ENCODE data around the gene RNF103.
A peak's percentile ranks its signal among the peaks of the same experiment; 100 is the strongest.
"Not testable (repeated sequence)": the region's sequence is repeated elsewhere in the genome, so short reads cannot be mapped to it uniquely, and the experiment has no call there.

RNF103 gene

GRCh38 chr2:86671337-86671981 is 47.8 kb upstream of the RNF103 start (continued):
- TF ChIP-seq, protein P1, sequence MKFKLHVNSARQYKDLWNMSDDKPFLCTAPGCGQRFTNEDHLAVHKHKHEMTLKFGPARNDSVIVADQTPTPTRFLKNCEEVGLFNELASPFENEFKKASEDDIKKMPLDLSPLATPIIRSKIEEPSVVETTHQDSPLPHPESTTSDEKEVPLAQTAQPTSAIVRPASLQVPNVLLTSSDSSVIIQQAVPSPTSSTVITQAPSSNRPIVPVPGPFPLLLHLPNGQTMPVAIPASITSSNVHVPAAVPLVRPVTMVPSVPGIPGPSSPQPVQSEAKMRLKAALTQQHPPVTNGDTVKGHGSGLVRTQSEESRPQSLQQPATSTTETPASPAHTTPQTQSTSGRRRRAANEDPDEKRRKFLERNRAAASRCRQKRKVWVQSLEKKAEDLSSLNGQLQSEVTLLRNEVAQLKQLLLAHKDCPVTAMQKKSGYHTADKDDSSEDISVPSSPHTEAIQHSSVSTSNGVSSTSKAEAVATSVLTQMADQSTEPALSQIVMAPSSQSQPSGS (tag by site-specific recombination; IDR thresholded peaks at IDR 0.05; ENCODE audit: low read depth): no peak

DNA sequence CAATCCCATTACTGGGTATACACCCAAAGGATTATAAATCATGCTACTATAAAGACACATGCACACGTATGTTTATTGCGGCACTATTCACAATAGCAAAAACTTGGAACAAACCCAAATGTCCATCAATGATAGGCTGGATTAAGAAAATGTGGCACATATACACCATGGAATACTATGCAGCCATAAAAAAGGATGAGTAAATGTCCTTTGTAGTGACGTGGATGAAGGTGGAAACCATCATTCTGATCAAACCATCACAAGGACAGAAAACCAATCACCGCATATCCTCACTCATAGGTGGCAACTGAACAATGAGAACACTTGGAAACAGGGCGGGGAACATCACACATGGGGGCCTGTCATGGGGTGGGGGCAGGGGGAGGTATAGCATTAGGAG is 45.7 kb upstream of the RNF103 start:
- H3K9me3 ChIP-seq (ENCODE audit: control insufficient read depth, insufficient read depth, low read depth, low read length); H3K36me3 ChIP-seq (ENCODE audit: control insufficient read depth in 2 of 2, insufficient read depth in 1 of 2, low read length in 2 of 2); H3K4me1 ChIP-seq (ENCODE audit: control insufficient read depth, insufficient read depth, low read length); H3K27ac ChIP-seq (ENCODE audit: extremely low read depth, low read depth, low read length); H3K4me3 ChIP-seq (ENCODE audit: low read depth, low read length); POLR2A ChIA-PET; CTCF ChIA-PET: not testable (repeated sequence)
- TF ChIP-seq ZNF146 (tag by site-specific recombination; IDR thresholded peaks at IDR 0.05): peak; percentile 79; the same call in 1 of the 2 replicates

- POLR2A ChIA-PET: no interaction called here
These were observed 37.7 kb upstream of the RNF103 start for GRCh38 chr2:86661333-86661732.

GRCh38 chr2:86650188-86650587 is 26.5 kb upstream of the RNF103 start:
- Histone ChIP-seq H3K36me3 (ENCODE audit: control insufficient read depth in 2 of 2, insufficient read depth in 1 of 2, low read length in 2 of 2) (no peaks in the 10 kb centered on the region), H3K27ac (ENCODE audit: extremely low read depth, low read depth, low read length) (no peak overlapping the region), H3K4me3 (ENCODE audit: low read depth, low read length) (no peak overlapping the region), H3K4me1 (ENCODE audit: control insufficient read depth, insufficient read depth, low read length) (no peaks in the 10 kb centered on the region), H3K9me3 (ENCODE audit: control insufficient read depth, insufficient read depth, low read depth, low read length) (no peaks in the 10 kb centered on the region)
- TF ChIP-seq ZSCAN30 (tag by site-specific recombination; IDR thresholded peaks at IDR 0.05) (no peak), SETDB1 (IDR thresholded peaks at IDR 0.05; ENCODE audit: insufficient read length, low read length) (peak; percentile 86)
- ChIA-PET CTCF (interaction anchor here (0.6 kb wide), 1 partner anchor 424 kb away, joined by 4 read pairs; no protein-coding TSS in a partner anchor), POLR2A (no interaction called here)

More at GRCh38 chr2:86661333-86661732, 37.7 kb upstream of the RNF103 start:
- no peak overlapping the region for H3K27ac ChIP-seq (ENCODE audit: extremely low read depth, low read depth, low read length)
- CTCF ChIA-PET: no interaction called here
- TF ChIP-seq ZNF626 (tag by site-specific recombination; IDR thresholded peaks at IDR 0.05) (peak; percentile 89; the same call in 1 of the 2 replicates), ZNF529 (tag by site-specific recombination; IDR thresholded peaks at IDR 0.05; ENCODE audit: insufficient replicate concordance) (peak; percentile 44), ZNF549 (tag by site-specific recombination; IDR thresholded peaks at IDR 0.05) (peak; percentile 58), TRIM28 (IDR thresholded peaks at IDR 0.05; ENCODE audit: borderline replicate concordance, low read length) (peak; percentile 97), ZNF214 (tag by site-specific recombination; IDR thresholded peaks at IDR 0.05; ENCODE audit: borderline replicate concordance) (no peak), SETDB1 (IDR thresholded peaks at IDR 0.05; ENCODE audit: insufficient read length, low read length) (peak; percentile 95)
- TF ChIP-seq, protein P2, sequence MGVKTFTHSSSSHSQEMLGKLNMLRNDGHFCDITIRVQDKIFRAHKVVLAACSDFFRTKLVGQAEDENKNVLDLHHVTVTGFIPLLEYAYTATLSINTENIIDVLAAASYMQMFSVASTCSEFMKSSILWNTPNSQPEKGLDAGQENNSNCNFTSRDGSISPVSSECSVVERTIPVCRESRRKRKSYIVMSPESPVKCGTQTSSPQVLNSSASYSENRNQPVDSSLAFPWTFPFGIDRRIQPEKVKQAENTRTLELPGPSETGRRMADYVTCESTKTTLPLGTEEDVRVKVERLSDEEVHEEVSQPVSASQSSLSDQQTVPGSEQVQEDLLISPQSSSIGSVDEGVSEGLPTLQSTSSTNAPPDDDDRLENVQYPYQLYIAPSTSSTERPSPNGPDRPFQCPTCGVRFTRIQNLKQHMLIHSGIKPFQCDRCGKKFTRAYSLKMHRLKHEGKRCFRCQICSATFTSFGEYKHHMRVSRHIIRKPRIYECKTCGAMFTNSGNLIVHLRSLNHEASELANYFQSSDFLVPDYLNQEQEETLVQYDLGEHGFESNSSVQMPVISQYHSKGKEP (tag by site-specific recombination; IDR thresholded peaks at IDR 0.05): no peak
- no peaks in the 10 kb centered on the region; the same call in 1 of the 2 replicates for H3K9me3 ChIP-seq (ENCODE audit: control insufficient read depth, insufficient read depth, low read depth, low read length)
- no peaks in the 10 kb centered on the region for H3K36me3 ChIP-seq (ENCODE audit: control insufficient read depth in 2 of 2, insufficient read depth in 1 of 2, low read length in 2 of 2)
- no peaks in the 10 kb centered on the region for H3K4me1 ChIP-seq (ENCODE audit: control insufficient read depth, insufficient read depth, low read length)
- H3K4me3 ChIP-seq (ENCODE audit: low read depth, low read length): no peak overlapping the region

DNA sequence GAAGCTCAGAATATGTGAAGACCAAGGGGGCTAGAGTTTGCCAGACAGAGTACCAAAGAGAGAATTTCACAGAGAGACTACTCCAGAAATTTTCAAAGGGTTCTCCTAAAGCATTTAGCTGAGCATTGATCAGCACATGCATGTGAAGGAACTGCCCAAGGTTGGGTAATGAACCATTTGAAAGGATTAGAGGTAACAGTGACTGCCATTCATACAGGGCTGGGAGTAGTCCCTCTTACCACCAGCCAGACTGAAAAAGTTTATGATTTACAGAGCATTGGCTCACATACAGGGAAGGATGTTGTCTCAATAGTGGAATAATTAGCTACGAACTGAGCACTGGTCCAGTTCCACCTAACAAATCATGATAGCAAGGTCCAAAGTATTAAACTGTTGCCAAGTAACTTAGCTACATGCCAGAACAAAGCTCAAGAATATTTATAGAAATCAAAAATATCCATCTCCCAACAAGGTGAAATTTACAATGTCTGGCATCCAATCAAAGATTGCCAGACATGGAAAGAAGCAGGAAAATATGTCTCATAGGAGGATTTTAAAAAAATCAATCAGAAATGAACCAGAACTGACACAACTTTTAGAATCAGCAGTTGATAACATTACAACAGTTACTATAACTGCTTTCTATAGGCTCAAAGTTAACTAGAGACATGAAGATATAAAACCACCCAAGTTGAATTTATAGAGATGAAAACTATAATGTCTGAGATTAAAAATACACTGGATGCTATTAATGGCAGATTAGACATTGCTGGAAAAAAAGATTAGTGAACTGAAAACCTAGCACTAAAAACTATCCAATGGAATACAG is 25.7 kb upstream of the RNF103 start:
- ChIA-PET CTCF (no interaction called here), POLR2A (no interaction called here)
- H3K27ac ChIP-seq (ENCODE audit: extremely low read depth, low read depth, low read length): no peak overlapping the region
- H3K4me1 ChIP-seq (ENCODE audit: control insufficient read depth, insufficient read depth, low read length): no peaks in the 10 kb centered on the region
- no peaks in the 10 kb centered on the region for H3K9me3 ChIP-seq (ENCODE audit: control insufficient read depth, insufficient read depth, low read depth, low read length)
- H3K4me3 ChIP-seq (ENCODE audit: low read depth, low read length): no peak overlapping the region
- TF ChIP-seq ZNF26 (tag by site-specific recombination; IDR thresholded peaks at IDR 0.05) (0 out of 2 replicates have a peak, but pooled peaks have one; percentile 12), ZFP37 (tag by site-specific recombination; IDR thresholded peaks at IDR 0.05) (no peak)
- no peaks in the 10 kb centered on the region for H3K36me3 ChIP-seq (ENCODE audit: control insufficient read depth in 2 of 2, insufficient read depth in 1 of 2, low read length in 2 of 2)

Data from HEK293 (cell line).